KMS-11 (cell line): ENCODE results near the gene DLD.

Source experiments
- H2AFZ ChIP-seq: fragments of 200-600 bp; sonication (generic); 2 replicates; pipeline ENCODE4 v1.6.1; 2016; ENCODE audit warnings: antibody characterized with exemption, mixed run types, low read depth
- H3K27ac ChIP-seq: fragments of 200-600 bp; sonication (generic); 2 replicates; pipeline ENCODE4 v1.6.1; 2016; ENCODE audit warnings: mild to moderate bottlenecking, mixed run types
- H3K27me3 ChIP-seq: fragments of 200-600 bp; sonication (generic); 2 replicates; pipeline ENCODE4 v1.6.1; 2017; ENCODE audit warnings: mild to moderate bottlenecking, low read depth, mixed run types, moderate library complexity; ENCODE audit not compliant: insufficient read depth
- H3K36me3 ChIP-seq: fragments of 200-600 bp; sonication (generic); 2 replicates; pipeline ENCODE4 v1.6.1; 2017; ENCODE audit warnings: mild to moderate bottlenecking, mixed run types; ENCODE audit not compliant: insufficient read depth
- H3K4me1 ChIP-seq: fragments of 200-600 bp; sonication (generic); 2 replicates; pipeline ENCODE4 v1.6.1; 2016; ENCODE audit warnings: mild to moderate bottlenecking, low read depth, mixed run types; ENCODE audit not compliant: poor library complexity, severe bottlenecking
- H3K4me2 ChIP-seq: fragments of 200-600 bp; sonication (generic); 2 replicates; pipeline ENCODE4 v1.7.0; 2016; ENCODE audit warnings: mild to moderate bottlenecking, mixed run types
- H3K4me3 ChIP-seq: fragments of 200-600 bp; sonication (generic); IDR thresholded peaks from 2 replicates; pipeline ENCODE4 v1.6.1; 2017; ENCODE audit warnings: low read depth, low read length, mixed read lengths; ENCODE audit not compliant: insufficient read depth
- H3K79me2 ChIP-seq: fragments of 200-600 bp; sonication (generic); 2 replicates; pipeline ENCODE4 v1.6.1; 2016; ENCODE audit warnings: low read depth, mixed run types; ENCODE audit not compliant: insufficient read depth
- H3K9ac ChIP-seq: fragments of 200-600 bp; sonication (generic); 2 replicates; pipeline ENCODE4 v1.6.1; 2016; ENCODE audit warnings: mild to moderate bottlenecking, mixed run types
- H4K20me1 ChIP-seq: fragments of 200-600 bp; sonication (generic); 2 replicates; pipeline ENCODE4 v1.6.1; 2016; ENCODE audit warnings: mild to moderate bottlenecking, mixed run types; ENCODE audit not compliant: insufficient read depth
- TF ChIP-seq, protein P1 (sequence below): fragments of 200-600 bp; sonication (generic); conservative IDR thresholded peaks from 2 replicates; pipeline ENCODE4 v1.6.1; 2017; ENCODE audit warnings: low read depth, mild to moderate bottlenecking, antibody characterized with exemption, low read length, moderate library complexity, mixed read lengths

The DLD gene

DNA sequence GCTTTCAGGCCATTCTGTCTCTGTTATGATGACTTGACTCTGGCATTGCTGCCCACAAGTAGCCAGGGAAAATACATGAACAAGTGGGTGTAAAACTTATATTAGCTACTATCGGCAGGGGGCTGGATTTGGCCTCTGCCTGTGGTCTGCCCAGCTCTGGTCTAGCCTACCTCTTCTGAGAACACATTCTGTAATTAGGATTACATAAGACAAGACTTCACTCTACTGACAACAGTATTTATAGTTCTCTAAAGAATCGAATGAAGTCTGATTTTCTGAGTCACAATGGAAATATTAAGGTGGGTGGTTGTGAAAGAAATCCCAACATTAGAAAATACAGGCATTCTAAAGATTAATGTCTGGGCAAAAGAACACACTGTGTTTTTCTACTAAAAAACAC, 55.5 kb downstream of the DLD start:
- no peak overlapping the region for H2AFZ ChIP-seq
- no peak overlapping the region for H3K4me2 ChIP-seq
- no peak overlapping the region for H3K4me3 ChIP-seq
- H3K27me3 ChIP-seq = no peaks in the 10 kb centered on the region
- H3K36me3 ChIP-seq = no peaks in the 10 kb centered on the region
- no peak overlapping the region for H3K9ac ChIP-seq
- no peaks in the 10 kb centered on the region for H3K4me1 ChIP-seq
- H3K27ac ChIP-seq = no peak overlapping the region
- TF ChIP-seq, protein P1, sequence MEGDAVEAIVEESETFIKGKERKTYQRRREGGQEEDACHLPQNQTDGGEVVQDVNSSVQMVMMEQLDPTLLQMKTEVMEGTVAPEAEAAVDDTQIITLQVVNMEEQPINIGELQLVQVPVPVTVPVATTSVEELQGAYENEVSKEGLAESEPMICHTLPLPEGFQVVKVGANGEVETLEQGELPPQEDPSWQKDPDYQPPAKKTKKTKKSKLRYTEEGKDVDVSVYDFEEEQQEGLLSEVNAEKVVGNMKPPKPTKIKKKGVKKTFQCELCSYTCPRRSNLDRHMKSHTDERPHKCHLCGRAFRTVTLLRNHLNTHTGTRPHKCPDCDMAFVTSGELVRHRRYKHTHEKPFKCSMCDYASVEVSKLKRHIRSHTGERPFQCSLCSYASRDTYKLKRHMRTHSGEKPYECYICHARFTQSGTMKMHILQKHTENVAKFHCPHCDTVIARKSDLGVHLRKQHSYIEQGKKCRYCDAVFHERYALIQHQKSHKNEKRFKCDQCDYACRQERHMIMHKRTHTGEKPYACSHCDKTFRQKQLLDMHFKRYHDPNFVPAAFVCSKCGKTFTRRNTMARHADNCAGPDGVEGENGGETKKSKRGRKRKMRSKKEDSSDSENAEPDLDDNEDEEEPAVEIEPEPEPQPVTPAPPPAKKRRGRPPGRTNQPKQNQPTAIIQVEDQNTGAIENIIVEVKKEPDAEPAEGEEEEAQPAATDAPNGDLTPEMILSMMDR = no peak
- H3K79me2 ChIP-seq = no peaks in the 10 kb centered on the region
- H4K20me1 ChIP-seq = no peaks in the 10 kb centered on the region

DNA sequence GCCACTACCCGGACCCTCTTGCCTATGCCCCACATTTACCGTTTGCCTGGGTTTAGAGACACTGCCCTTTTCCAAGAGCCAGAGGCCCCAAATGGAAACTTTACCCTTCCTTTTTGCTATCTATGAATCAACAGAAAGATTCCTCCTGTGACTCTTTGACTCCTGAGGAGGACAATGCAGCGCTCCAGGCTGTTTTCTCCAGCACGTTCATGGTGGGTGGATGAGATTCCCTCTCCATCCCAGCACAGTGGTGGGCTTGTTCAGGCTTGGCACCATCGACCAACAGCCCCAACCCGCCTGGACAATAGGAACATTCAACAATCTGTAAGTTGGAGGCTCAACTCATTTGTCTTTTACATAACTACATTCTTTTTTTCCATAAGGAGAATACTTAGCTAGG, 55.9 kb downstream of the DLD start:
- TF ChIP-seq, protein P1 = no peak
- Histone ChIP-seq H2AFZ (no peak overlapping the region), H3K27me3 (no peaks in the 10 kb centered on the region), H4K20me1 (no peaks in the 10 kb centered on the region), H3K4me3 (no peak overlapping the region), H3K9ac (no peak overlapping the region), H3K4me1 (no peaks in the 10 kb centered on the region), H3K4me2 (no peak overlapping the region), H3K79me2 (no peaks in the 10 kb centered on the region), H3K27ac (no peak overlapping the region), H3K36me3 (no peaks in the 10 kb centered on the region)

DNA sequence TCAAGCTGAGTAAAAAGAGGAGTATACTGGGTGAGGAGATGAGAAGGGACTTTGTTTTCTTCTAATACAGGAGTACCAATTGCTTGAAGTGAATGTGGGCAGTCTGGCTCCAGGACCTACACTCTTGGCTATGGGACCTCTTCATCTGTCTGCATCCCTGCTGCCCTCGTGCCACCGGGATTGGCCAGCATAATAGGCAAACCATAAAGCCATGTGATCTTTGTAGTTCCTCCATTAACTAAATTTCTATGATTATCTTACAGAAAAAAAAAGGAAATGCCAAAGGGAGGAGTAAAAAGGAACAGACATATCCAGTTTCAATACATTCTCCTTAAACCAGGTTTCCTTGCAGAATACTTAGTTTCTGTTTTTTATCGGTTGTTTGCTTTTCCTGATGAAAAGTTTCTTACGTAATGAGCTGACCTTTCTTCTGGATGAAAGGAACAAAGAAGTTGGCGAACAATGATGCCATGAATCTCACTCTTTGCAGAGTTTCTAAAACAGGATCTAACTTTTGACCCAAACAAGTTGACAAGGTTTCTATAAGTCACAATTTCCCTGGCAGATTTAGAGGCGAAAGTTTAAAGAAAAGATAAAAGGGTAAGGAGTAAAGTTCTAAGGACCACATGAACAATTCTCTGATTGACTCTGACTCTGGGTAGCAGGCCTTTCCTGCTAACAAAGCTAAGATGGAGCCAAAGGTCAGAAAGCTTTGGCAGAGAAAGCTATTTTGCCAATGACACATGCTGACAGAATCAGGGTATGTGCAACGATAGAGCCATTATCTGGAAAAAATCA, 57.9 kb downstream of the DLD start:
- H3K27me3 ChIP-seq = no peaks in the 10 kb centered on the region
- no peak overlapping the region for H2AFZ ChIP-seq
- H4K20me1 ChIP-seq = no peaks in the 10 kb centered on the region
- H3K4me2 ChIP-seq = no peak overlapping the region
- no peaks in the 10 kb centered on the region for H3K4me1 ChIP-seq
- H3K79me2 ChIP-seq = no peaks in the 10 kb centered on the region
- H3K9ac ChIP-seq = no peak overlapping the region
- no peak overlapping the region for H3K27ac ChIP-seq
- H3K4me3 ChIP-seq = no peak overlapping the region
- no peaks in the 10 kb centered on the region for H3K36me3 ChIP-seq
- TF ChIP-seq, protein P1 = no peak

DNA sequence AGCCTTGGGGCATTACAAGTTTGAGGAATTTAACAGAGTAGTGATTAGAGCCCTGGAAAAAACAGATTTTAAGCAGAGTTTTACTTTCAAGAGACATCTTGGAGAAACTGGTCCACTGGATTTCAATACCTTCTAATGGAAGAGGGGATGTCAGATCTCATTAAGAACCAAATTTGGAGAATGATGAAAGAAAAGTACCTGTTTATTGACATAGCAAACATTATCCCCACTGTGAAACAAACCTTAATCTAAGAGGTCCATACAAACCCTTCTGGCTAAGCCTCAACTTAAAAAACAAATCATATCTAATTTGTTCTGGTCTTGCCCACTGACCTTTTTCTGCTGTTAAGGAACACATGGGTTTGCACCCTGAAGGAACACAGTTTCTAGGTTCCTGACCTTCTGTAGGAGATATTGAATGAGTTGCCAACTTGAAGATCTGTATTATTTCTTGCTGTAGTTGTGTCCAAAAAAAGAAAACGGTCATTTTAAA, 58.5 kb downstream of the DLD start:
- Histone ChIP-seq H3K27me3 (no peaks in the 10 kb centered on the region), H3K4me2 (no peak overlapping the region), H4K20me1 (no peaks in the 10 kb centered on the region), H3K79me2 (no peaks in the 10 kb centered on the region), H2AFZ (no peak overlapping the region), H3K4me1 (no peaks in the 10 kb centered on the region), H3K36me3 (no peaks in the 10 kb centered on the region), H3K27ac (no peak overlapping the region), H3K4me3 (no peak overlapping the region), H3K9ac (no peak overlapping the region)
- TF ChIP-seq, protein P1 = no peak
